Right cardiac atrium (tissue), 5 donors: ENCODE data around the gene ISOC2. TPM values are rescaled to one million over a fixed set of nuclear protein-coding genes. Genes with fewer than 3 reads are reported as not detected.
"Not testable (repeated sequence)": the region's sequence is repeated elsewhere in the genome, so short reads cannot be mapped to it uniquely, and the experiment has no call there.

Experiments
- ATAC-seq, 2 donors: fragments of 200-7000 bp; cut with Tn5 transposase; one replicate each; pipeline versions ENCODE4 v1.8.0 to v1.9.1; 2020; ENCODE audit warnings: moderate library complexity in 2 of 2, mild to moderate bottlenecking in 1 of 2
- DNase-seq, 3 donors: peaks; one replicate each; pipeline ENCODE4 v3.0.0-alpha.2; 2020
- H3K27ac ChIP-seq: one replicate; pipeline ENCODE4 v1.5.1; 2013; ENCODE audit warnings: mild to moderate bottlenecking, low read length, control low read depth, moderate library complexity
- H3K27me3 ChIP-seq: one replicate; pipeline ENCODE4 v1.6.1; 2013; ENCODE audit not compliant: control insufficient read depth, insufficient read depth
- H3K4me1 ChIP-seq: one replicate; pipeline ENCODE4 v1.6.1; 2013; ENCODE audit warnings: low read length; ENCODE audit not compliant: control insufficient read depth, insufficient read depth
- H3K4me3 ChIP-seq: one replicate; pipeline ENCODE4 v1.5.1; 2013; ENCODE audit warnings: low read length, control low read depth
- H3K9me3 ChIP-seq: one replicate; pipeline ENCODE4 v1.6.1; 2013; ENCODE audit warnings: low read length; ENCODE audit not compliant: control insufficient read depth
- WGBS: extraction: QIAGEN DNeasy Blood & Tissue Kit; methylation state at CpG from one replicate; pipeline ENCODE4 v1.1.7; 2013; 5-methylcytosine and 5-hydroxymethylcytosine counted together
- intact Hi-C, 4 donors: fragments of 100-400 bp; cut with DNase I; formaldehyde crosslinking; loops; one replicate each; pipeline versions ENCODE4 v1.11.0 to v1.14.0; 2022 to 2023
- polyA plus RNA-seq: library from polyadenylated mRNA; stranded (reverse); fragments of 200-250 nt; gene quantifications from one replicate; pipeline ENCODE4 v1.2.3, GENCODE V29; 2013
- total RNA-seq, 4 donors: library from RNA; stranded (reverse); fragmentation: NEBNext Ultra II Directional; extraction: Animal tissue kit (Norgen Biotek cat#: 25700); gene quantifications; one replicate each; pipeline ENCODE4 v1.2.1, GENCODE V29; 2021
- donor health status: healthy with polysubstance abuse.
- donor health status: DM: no; HTN: yes; CAD: no.
- donor health status: DM: no; HTN: no; CAD: no.
- donor health status: DM: no; HTN: yes; CAD: no; lungs with severe emphysema.
- donor health status: DM: yes; HTN: yes; CAD: no.

ISOC2 gene
- total and polyA plus RNA-seq, 5 donors, result 49.6 to 111 (median 62.5) TPM

- Histone ChIP-seq H3K4me3 (no peak overlapping the region), H3K27me3 (no peaks in the 10 kb centered on the region), H3K9me3 (no peaks in the 10 kb centered on the region), H3K4me1 (peaks cover 12% of the 10 kb centered on the region), H3K27ac (no peak overlapping the region)
- 80% methylated on average over 2 of the region's 2 CpGs for WGBS
- no peak for ATAC-seq
- intact Hi-C loops, result loop anchor here in 1 of 4 donors (10.0 kb wide), 1 partner anchor 265 kb away; the partner anchor contains the start of gene TNNT1
- no peak for DNase-seq
These were observed 51.3 kb downstream of the ISOC2 start for GRCh38 chr19:55410168-55410567.

GRCh38 chr19:55409179-55409578 is 52.3 kb downstream of the ISOC2 start:
- H3K27ac ChIP-seq, ATAC-seq, intact Hi-C loops, H3K9me3 ChIP-seq, H3K4me3 ChIP-seq, H3K27me3 ChIP-seq: not testable (repeated sequence)
- DNase-seq, result peak in 1 of 3 donors; percentile 28
- WGBS, result 92% methylated on average over 8 of the region's 8 CpGs
- H3K4me1 ChIP-seq, result peaks cover 12% of the 10 kb centered on the region

- Histone ChIP-seq H3K27me3 (no peaks in the 10 kb centered on the region), H3K4me1 (peaks cover 12% of the 10 kb centered on the region), H3K9me3 (no peaks in the 10 kb centered on the region), H3K4me3 (peak overlapping the region; percentile 54), H3K27ac (peak overlapping the region; percentile 100)
- 67% methylated on average over 9 of the region's 9 CpGs for WGBS
- intact Hi-C loops, result no loop called here
- ATAC-seq (no peak), DNase-seq (peak in 1 of 3 donors; percentile 32)
These were observed 52.9 kb downstream of the ISOC2 start for GRCh38 chr19:55408533-55408872.

GRCh38 chr19:55407800-55408532 is 53.5 kb downstream of the ISOC2 start:
- DNase-seq (peak; percentile 99), ATAC-seq (peak; percentile 97)
- H3K4me3 ChIP-seq, result peak overlapping the region; percentile 94
- H3K27ac ChIP-seq, result peak overlapping the region; percentile 100
- WGBS, result under 1% methylated on average over 72 of the region's 72 CpGs
- no peaks in the 10 kb centered on the region for H3K27me3 ChIP-seq
- peaks cover 12% of the 10 kb centered on the region for H3K4me1 ChIP-seq
- no peaks in the 10 kb centered on the region for H3K9me3 ChIP-seq
- intact Hi-C loops, result no loop called here

GRCh38 chr19:55407550-55407799 is 54.0 kb downstream of the ISOC2 start, which contains the start of gene UBE2S:
UBE2S (minus strand) TSS chr19:55407788; CDS start chr19:55407589, 199 bp downstream.
- peaks cover 12% of the 10 kb centered on the region for H3K4me1 ChIP-seq
- DNase-seq, intact Hi-C loops, ATAC-seq, H3K27me3 ChIP-seq, H3K9me3 ChIP-seq: not testable (repeated sequence)
- peak within 1 kb of the TSS; percentile 100 for H3K27ac ChIP-seq
- peak within 1 kb of the TSS; percentile 94 for H3K4me3 ChIP-seq
- under 1% methylated on average over 36 of the region's 36 CpGs for WGBS

GRCh38 chr19:55406826-55407549 is 54.5 kb downstream of the ISOC2 start:
- no peaks in the 10 kb centered on the region for H3K9me3 ChIP-seq
- WGBS, result 12% methylated on average over 35 of the region's 35 CpGs
- intact Hi-C loops, result no loop called here
- ATAC-seq (peak; percentile 0 to 11), DNase-seq (peak; percentile 60 to 81 (median 77))
- H3K27me3 ChIP-seq, result no peaks in the 10 kb centered on the region
- peak overlapping the region; percentile 94 for H3K4me3 ChIP-seq
- peak overlapping the region; percentile 69 for H3K27ac ChIP-seq
- H3K4me1 ChIP-seq, result peaks cover 12% of the 10 kb centered on the region

- Histone ChIP-seq H3K4me1 (peaks cover 12% of the 10 kb centered on the region), H3K27me3 (no peaks in the 10 kb centered on the region), H3K9me3 (no peaks in the 10 kb centered on the region), H3K27ac (no peak overlapping the region), H3K4me3 (no peak overlapping the region)
- ATAC-seq (no peak), DNase-seq (peak in 1 of 3 donors; percentile 23)
- intact Hi-C loops, result no loop called here
- WGBS, result 81% methylated on average over 14 of the region's 14 CpGs
These were observed 55.2 kb downstream of the ISOC2 start for GRCh38 chr19:55406091-55406825.

GRCh38 chr19:55405638-55406037 is 55.8 kb downstream of the ISOC2 start:
- intact Hi-C loops, result no loop called here
- ATAC-seq, result no peak
- Histone ChIP-seq H3K4me3 (no peak overlapping the region), H3K9me3 (no peaks in the 10 kb centered on the region), H3K4me1 (peaks cover 12% of the 10 kb centered on the region), H3K27ac (no peak overlapping the region), H3K27me3 (no peaks in the 10 kb centered on the region)
- peak in 1 of 3 donors; percentile 30 for DNase-seq
- WGBS, result 86% methylated on average over 5 of the region's 5 CpGs

Other genes with a start within 250 kb of the ISOC2 start
- 1 to 10 TPM in 3 of 4 donors, under 1 TPM in 1; 0.80 to 2.1 (median 1.3) TPM for gene TMEM86B, start 232.9 kb downstream of the ISOC2 start, total RNA-seq
- gene TMEM86B, start 232.9 kb downstream of the ISOC2 start, polyA plus RNA-seq, result 1.6 TPM
- gene PPP6R1, start 202.6 kb downstream of the ISOC2 start, total RNA-seq, result 10 to 100 TPM; 39.3 to 43.5 (median 41.4) TPM
- gene PPP6R1, start 202.6 kb downstream of the ISOC2 start, polyA plus RNA-seq, result 31.7 TPM
- gene HSPBP1, start 181.5 kb downstream of the ISOC2 start, total RNA-seq, result 10 to 100 TPM; 27.7 to 35.1 (median 31.3) TPM
- 48.0 TPM for gene HSPBP1, start 181.5 kb downstream of the ISOC2 start, polyA plus RNA-seq
- gene BRSK1, start 177.6 kb downstream of the ISOC2 start, total RNA-seq, result 10 to 100 TPM; 17.2 to 20.5 (median 19.5) TPM
- gene BRSK1, start 177.6 kb downstream of the ISOC2 start, polyA plus RNA-seq, result 11.9 TPM
- gene TMEM150B, start 136.3 kb downstream of the ISOC2 start, total RNA-seq, result 1 to 10 TPM; 2.0 to 2.4 (median 2.2) TPM
- gene TMEM150B, start 136.3 kb downstream of the ISOC2 start, polyA plus RNA-seq, result 0.68 TPM
- 1 to 10 TPM; 6.7 to 9.8 (median 8.4) TPM for gene KMT5C, start 121.8 kb downstream of the ISOC2 start, total RNA-seq
- 6.3 TPM for gene KMT5C, start 121.8 kb downstream of the ISOC2 start, polyA plus RNA-seq
- gene COX6B2, start 106.9 kb downstream of the ISOC2 start, total RNA-seq, result not detected
- not detected for gene COX6B2, start 106.9 kb downstream of the ISOC2 start, polyA plus RNA-seq
- not detected for gene GARIN5B, start 98.4 kb downstream of the ISOC2 start, total RNA-seq
- gene GARIN5B, start 98.4 kb downstream of the ISOC2 start, polyA plus RNA-seq, result not detected
- gene IL11, start 91.2 kb downstream of the ISOC2 start, total RNA-seq, result not detected
- gene IL11, start 91.2 kb downstream of the ISOC2 start, polyA plus RNA-seq, result not detected
- not detected for gene TMEM190, start 84.8 kb downstream of the ISOC2 start, total RNA-seq
- not detected for gene TMEM190, start 84.8 kb downstream of the ISOC2 start, polyA plus RNA-seq
- gene TMEM238, start 77.3 kb downstream of the ISOC2 start, total RNA-seq, result 1 to 10 TPM in 1 of 4 donors, under 1 TPM in 3; 0.47 to 1.2 (median 0.56) TPM
- 0.14 TPM for gene TMEM238, start 77.3 kb downstream of the ISOC2 start, polyA plus RNA-seq
- 1,000 to 10,000 TPM in 1 of 4 donors, 100 to 1,000 TPM in 3; 656 to 1,015 (median 735) TPM for gene RPL28, start 75.7 kb downstream of the ISOC2 start, total RNA-seq
- gene RPL28, start 75.7 kb downstream of the ISOC2 start, polyA plus RNA-seq, result 806 TPM
- gene UBE2S, start 53.9 kb downstream of the ISOC2 start, total RNA-seq, result 10 to 100 TPM; 21.0 to 32.7 (median 27.8) TPM
- 12.2 TPM for gene UBE2S, start 53.9 kb downstream of the ISOC2 start, polyA plus RNA-seq
- gene SHISA7, start 18.3 kb downstream of the ISOC2 start, total RNA-seq, result not detected
- 0.05 TPM for gene SHISA7, start 18.3 kb downstream of the ISOC2 start, polyA plus RNA-seq
- gene C19orf85, start 3.1 kb upstream of the ISOC2 start, total RNA-seq, result not detected
- not detected for gene C19orf85, start 3.1 kb upstream of the ISOC2 start, polyA plus RNA-seq
- gene ZNF628, start 15.0 kb upstream of the ISOC2 start, total RNA-seq, result 1 to 10 TPM; 5.6 to 8.1 (median 6.7) TPM
- 7.7 TPM for gene ZNF628, start 15.0 kb upstream of the ISOC2 start, polyA plus RNA-seq
- 10 to 100 TPM; 13.6 to 20.8 (median 15.0) TPM for gene NAT14, start 23.5 kb upstream of the ISOC2 start, total RNA-seq
- 15.8 TPM for gene NAT14, start 23.5 kb upstream of the ISOC2 start, polyA plus RNA-seq
- gene SSC5D, start 26.8 kb upstream of the ISOC2 start, total RNA-seq, result 10 to 100 TPM in 1 of 4 donors, 1 to 10 TPM in 3; 6.8 to 10.2 (median 8.1) TPM
- 4.4 TPM for gene SSC5D, start 26.8 kb upstream of the ISOC2 start, polyA plus RNA-seq
- 100 to 1,000 TPM; 205 to 239 (median 209) TPM for gene SBK2, start 75.5 kb upstream of the ISOC2 start, total RNA-seq
- 228 TPM for gene SBK2, start 75.5 kb upstream of the ISOC2 start, polyA plus RNA-seq
- 100 to 1,000 TPM in 2 of 4 donors, 10 to 100 TPM in 2; 80.3 to 211 (median 109) TPM for gene SBK3, start 83.9 kb upstream of the ISOC2 start, total RNA-seq
- 103 TPM for gene SBK3, start 83.9 kb upstream of the ISOC2 start, polyA plus RNA-seq
- gene ZNF579, start 119.2 kb upstream of the ISOC2 start, total RNA-seq, result 10 to 100 TPM; 12.4 to 15.5 (median 14.2) TPM
- gene ZNF579, start 119.2 kb upstream of the ISOC2 start, polyA plus RNA-seq, result 10.2 TPM
- 10 to 100 TPM; 17.5 to 20.0 (median 18.4) TPM for gene FIZ1, start 137.9 kb upstream of the ISOC2 start, total RNA-seq
- gene FIZ1, start 137.9 kb upstream of the ISOC2 start, polyA plus RNA-seq, result 16.3 TPM
- 10 to 100 TPM; 11.4 to 18.5 (median 17.5) TPM for gene ZNF524, start 138.6 kb upstream of the ISOC2 start, total RNA-seq
- gene ZNF524, start 138.6 kb upstream of the ISOC2 start, polyA plus RNA-seq, result 27.1 TPM
- gene ZNF865, start 144.0 kb upstream of the ISOC2 start, total RNA-seq, result 10 to 100 TPM; 19.4 to 20.8 (median 20.2) TPM
- gene ZNF865, start 144.0 kb upstream of the ISOC2 start, polyA plus RNA-seq, result 17.2 TPM
- gene ZNF784, start 162.9 kb upstream of the ISOC2 start, total RNA-seq, result 10 to 100 TPM; 11.5 to 16.3 (median 13.3) TPM
- gene ZNF784, start 162.9 kb upstream of the ISOC2 start, polyA plus RNA-seq, result 13.0 TPM
- gene ZNF580, start 179.4 kb upstream of the ISOC2 start, total RNA-seq, result 10 to 100 TPM; 23.7 to 32.0 (median 28.9) TPM
- gene ZNF580, start 179.4 kb upstream of the ISOC2 start, polyA plus RNA-seq, result 18.7 TPM
- gene ZNF581, start 182.0 kb upstream of the ISOC2 start, total RNA-seq, result 10 to 100 TPM in 1 of 4 donors, 1 to 10 TPM in 3; 7.7 to 12.5 (median 9.3) TPM
- 6.3 TPM for gene ZNF581, start 182.0 kb upstream of the ISOC2 start, polyA plus RNA-seq
- gene CCDC106, start 186.6 kb upstream of the ISOC2 start, total RNA-seq, result 10 to 100 TPM; 23.6 to 26.6 (median 24.3) TPM
- gene CCDC106, start 186.6 kb upstream of the ISOC2 start, polyA plus RNA-seq, result 30.4 TPM
- gene U2AF2, start 193.4 kb upstream of the ISOC2 start, total RNA-seq, result 100 to 1,000 TPM in 1 of 4 donors, 10 to 100 TPM in 3; 87.5 to 101 (median 90.4) TPM
- 76.0 TPM for gene U2AF2, start 193.4 kb upstream of the ISOC2 start, polyA plus RNA-seq
- gene EPN1, start 213.6 kb upstream of the ISOC2 start, total RNA-seq, result 100 to 1,000 TPM; 175 to 232 (median 208) TPM
- gene EPN1, start 213.6 kb upstream of the ISOC2 start, polyA plus RNA-seq, result 187 TPM